Adipocyte (in vitro differentiated cells): ENCODE measurements around the gene PEAK1.

ENCODE experiments used
- DNase-seq: peaks from one replicate; pipeline ENCODE4 v3.0.0-alpha.2; 2015; ENCODE audit warnings: low read depth
- H3K27me3 ChIP-seq: replicated peaks from 2 replicates; pipeline ENCODE4 v1.7.0; 2013; ENCODE audit warnings: mild to moderate bottlenecking, low read length, moderate library complexity; ENCODE audit not compliant: control insufficient read depth, insufficient read depth
- H3K36me3 ChIP-seq: 2 replicates; pipeline ENCODE4 v1.7.0; 2013; ENCODE audit warnings: low read length, mild to moderate bottlenecking, moderate library complexity; ENCODE audit not compliant: control insufficient read depth, insufficient read depth, severe bottlenecking
- H3K4me1 ChIP-seq: 2 replicates; pipeline ENCODE4 v1.7.0; 2013; ENCODE audit warnings: mild to moderate bottlenecking, low read length, moderate library complexity; ENCODE audit not compliant: control insufficient read depth, insufficient read depth
- H3K4me3 ChIP-seq: 2 replicates; pipeline ENCODE4 v1.7.0; 2013; ENCODE audit warnings: mild to moderate bottlenecking, low read length, moderate library complexity
- H3K9ac ChIP-seq: 2 replicates; pipeline ENCODE4 v1.7.0; 2013; ENCODE audit warnings: mild to moderate bottlenecking, low read length, moderate library complexity
- H3K9me3 ChIP-seq: 2 replicates; pipeline ENCODE4 v1.7.0; 2013; ENCODE audit warnings: mild to moderate bottlenecking, low read length, moderate library complexity; ENCODE audit not compliant: control insufficient read depth

Gene PEAK1

GRCh38 chr15:77420610-77421369 is 886 bp upstream of the PEAK1 start, which contains the start of gene HMG20A:
HMG20A (plus strand) TSS chr15:77420888; CDS start chr15:77458408, 37,520 bp downstream.
- no peaks in the 10 kb centered on the region for H3K36me3 ChIP-seq
- H3K27me3 ChIP-seq: no peaks in the 10 kb centered on the region
- peaks cover 37% of the 10 kb centered on the region for H3K4me1 ChIP-seq
- H3K4me3 ChIP-seq: peak within 1 kb of the TSS; percentile 98
- no peaks in the 10 kb centered on the region for H3K9me3 ChIP-seq
- H3K9ac ChIP-seq: peak within 1 kb of the TSS; percentile 98
- peak; percentile 92 for DNase-seq

- H3K9ac ChIP-seq: peak overlapping the region; percentile 98
- no peaks in the 10 kb centered on the region for H3K9me3 ChIP-seq
- H3K27me3 ChIP-seq: no peaks in the 10 kb centered on the region
- H3K4me3 ChIP-seq: peak overlapping the region; percentile 98
- H3K4me1 ChIP-seq: peaks cover 45% of the 10 kb centered on the region
- no peaks in the 10 kb centered on the region for H3K36me3 ChIP-seq
- DNase-seq: peak; percentile 72
Measured at GRCh38 chr15:77418966-77419835, 703 bp downstream of the PEAK1 start.

- no peaks in the 10 kb centered on the region for H3K36me3 ChIP-seq
- peak overlapping the region; percentile 98 for H3K4me3 ChIP-seq
- DNase-seq: peak; percentile 53
- peak overlapping the region; percentile 98 for H3K9ac ChIP-seq
- peaks cover 45% of the 10 kb centered on the region for H3K4me1 ChIP-seq
- no peaks in the 10 kb centered on the region for H3K27me3 ChIP-seq
- no peaks in the 10 kb centered on the region for H3K9me3 ChIP-seq
Measured at GRCh38 chr15:77418391-77418965, 1.4 kb downstream of the PEAK1 start.

GRCh38 chr15:77417602-77418001 is 2.3 kb downstream of the PEAK1 start:
- H3K36me3 ChIP-seq: no peaks in the 10 kb centered on the region
- H3K27me3 ChIP-seq: no peaks in the 10 kb centered on the region
- no peak for DNase-seq
- peak overlapping the region; percentile 98 for H3K9ac ChIP-seq
- no peaks in the 10 kb centered on the region for H3K9me3 ChIP-seq
- H3K4me3 ChIP-seq: peak overlapping the region; percentile 98
- H3K4me1 ChIP-seq: peaks cover 44% of the 10 kb centered on the region

GRCh38 chr15:77416954-77417353 is 3.0 kb downstream of the PEAK1 start:
- Histone ChIP-seq H3K4me3 (peak overlapping the region; percentile 44), H3K27me3 (no peaks in the 10 kb centered on the region), H3K4me1 (peaks cover 41% of the 10 kb centered on the region), H3K36me3 (no peaks in the 10 kb centered on the region), H3K9ac (no peak overlapping the region), H3K9me3 (no peaks in the 10 kb centered on the region)
- DNase-seq: no peak

GRCh38 chr15:77416148-77416455 is 3.8 kb downstream of the PEAK1 start:
- DNase-seq: peak; percentile 78

GRCh38 chr15:77415450-77416147 is 4.3 kb downstream of the PEAK1 start:
- no peak for DNase-seq
- Histone ChIP-seq H3K4me3 (peak overlapping the region; percentile 65), H3K9ac (no peak overlapping the region), H3K9me3 (no peaks in the 10 kb centered on the region), H3K27me3 (no peaks in the 10 kb centered on the region), H3K4me1 (peaks cover 32% of the 10 kb centered on the region), H3K36me3 (no peaks in the 10 kb centered on the region)

More at GRCh38 chr15:77416148-77416455, 3.8 kb downstream of the PEAK1 start:
- Histone ChIP-seq H3K9me3 (no peaks in the 10 kb centered on the region), H3K4me1 (peaks cover 33% of the 10 kb centered on the region), H3K4me3 (peak overlapping the region; percentile 65), H3K27me3 (no peaks in the 10 kb centered on the region), H3K36me3 (no peaks in the 10 kb centered on the region), H3K9ac (peak overlapping the region; percentile 23)

- Histone ChIP-seq H3K4me3 (no peak overlapping the region), H3K4me1 (peaks cover 32% of the 10 kb centered on the region), H3K9ac (no peak overlapping the region), H3K9me3 (no peaks in the 10 kb centered on the region), H3K36me3 (no peaks in the 10 kb centered on the region), H3K27me3 (no peaks in the 10 kb centered on the region)
- no peak for DNase-seq
Measured at GRCh38 chr15:77414789-77415442, 5.0 kb downstream of the PEAK1 start.

- H3K9ac ChIP-seq: no peak overlapping the region
- H3K4me3 ChIP-seq: no peak overlapping the region
- H3K36me3 ChIP-seq: no peaks in the 10 kb centered on the region
- no peaks in the 10 kb centered on the region for H3K27me3 ChIP-seq
- no peaks in the 10 kb centered on the region for H3K9me3 ChIP-seq
- H3K4me1 ChIP-seq: peaks cover 40% of the 10 kb centered on the region
- DNase-seq: no peak
Measured at GRCh38 chr15:77413699-77414349, 6.1 kb downstream of the PEAK1 start.

- Histone ChIP-seq H3K9me3 (no peaks in the 10 kb centered on the region), H3K9ac (no peak overlapping the region), H3K27me3 (no peaks in the 10 kb centered on the region), H3K4me1 (peaks cover 39% of the 10 kb centered on the region), H3K36me3 (no peaks in the 10 kb centered on the region), H3K4me3 (no peak overlapping the region)
- DNase-seq: no peak
Measured at GRCh38 chr15:77412972-77413698, 6.8 kb downstream of the PEAK1 start.
